H1 (cell line): ENCODE data around the gene MDC1. TPM values are rescaled to one million over a fixed set of nuclear protein-coding genes. Genes with fewer than 3 reads are reported as not detected.
"Not testable (repeated sequence)": the region's sequence is repeated elsewhere in the genome, so short reads cannot be mapped to it uniquely, and the experiment has no call there.

Experiments
- CTCF ChIA-PET: fragments of 300-600 bp; sonication (Branson Sonifier 250); formaldehyde crosslinking; loops from one replicate; lab custom pipeline; 2021; ENCODE audit not compliant: partially characterized antibody; lab: Charles Lee
- POLR2A ChIA-PET: fragments of 300-600 bp; sonication (Branson Sonifier 250); formaldehyde crosslinking; loops from one replicate; lab custom pipeline; 2021; ENCODE audit warnings: inconsistent platforms; ENCODE audit not compliant: partially characterized antibody; lab: Charles Lee
- DNase-seq, 2 experiments: peaks; one replicate each; pipeline versions ENCODE4 v3.0.0 to v3.0.0-alpha.2; 2010 to 2022; ENCODE audit warnings: low spot score in 2 of 2, low read depth in 1 of 2, mixed read lengths in 1 of 2
- FAIRE-seq: peaks from 2 replicates; lab custom pipeline; 2011; peaks lifted over from hg19 to GRCh38; lab: Jason Lieb, UNC
- H2AFZ ChIP-seq: 2 replicates; pipeline ENCODE4 v1.8.1; 2012; ENCODE audit warnings: low read length, inconsistent platforms
- H2AK5ac ChIP-seq: 2 replicates; pipeline ENCODE4 v1.6.1; 2013; ENCODE audit warnings: low read depth, low read length
- H2BK120ac ChIP-seq: replicated peaks from 2 replicates; pipeline ENCODE3; 2013; ENCODE audit warnings: low read depth, low read length, inconsistent platforms
- H2BK12ac ChIP-seq: 2 replicates; pipeline ENCODE4 v1.6.1; 2013; ENCODE audit warnings: low read depth, low read length
- H2BK15ac ChIP-seq: 2 replicates; pipeline ENCODE4 v1.6.1; 2013; ENCODE audit warnings: low read length
- H2BK20ac ChIP-seq: 2 replicates; pipeline ENCODE4 v1.6.1; 2013; ENCODE audit warnings: low read length
- H2BK5ac ChIP-seq: 2 replicates; pipeline ENCODE4 v1.6.1; 2013; ENCODE audit warnings: low read depth, low read length
- H3K14ac ChIP-seq: 2 replicates; pipeline ENCODE4 v1.6.1; 2013; ENCODE audit warnings: inconsistent platforms; ENCODE audit not compliant: insufficient read length
- H3K18ac ChIP-seq: 2 replicates; pipeline ENCODE4 v1.6.1; 2013; ENCODE audit warnings: low read length; ENCODE audit errors: extremely low read depth
- H3K23ac ChIP-seq: 2 replicates; pipeline ENCODE4 v1.6.1; 2013; ENCODE audit warnings: inconsistent platforms; ENCODE audit not compliant: insufficient read length
- H3K23me2 ChIP-seq: 2 replicates; pipeline ENCODE4 v1.6.1; 2013; ENCODE audit warnings: low read depth, low read length
- H3K27ac ChIP-seq: 2 replicates; pipeline ENCODE4 v1.6.1; 2011; ENCODE audit warnings: low read depth, low read length, inconsistent platforms
- H3K27me3 ChIP-seq, 4 experiments: replicated peaks in 1 of 4; 1 replicate in 1 of 4; 2 replicates in 3 of 4; pipeline versions ENCODE4 v1.6.1 to v1.8.1; 2011 to 2013; ENCODE audit warnings: low read length in 3 of 4, mild to moderate bottlenecking in 3 of 4, inconsistent platforms in 2 of 4, mixed read lengths in 2 of 4, moderate library complexity in 1 of 4; ENCODE audit not compliant: control insufficient read depth in 3 of 4, insufficient read depth in 3 of 4; ENCODE audit errors: extremely low read depth in 1 of 4
- H3K36me3 ChIP-seq, 4 experiments: 2 replicates each; pipeline versions ENCODE4 v1.6.1 to v1.8.1; 2011 to 2013; ENCODE audit warnings: mild to moderate bottlenecking in 4 of 4, low read length in 3 of 4, moderate library complexity in 2 of 4, control low read depth in 1 of 4, inconsistent platforms in 1 of 4; ENCODE audit not compliant: insufficient read depth in 4 of 4, control insufficient read depth in 2 of 4
- H3K4ac ChIP-seq: replicated peaks from 2 replicates; pipeline ENCODE3; 2013; ENCODE audit warnings: low read length, low read depth, mixed read lengths, inconsistent platforms; ENCODE audit not compliant: insufficient read length
- H3K4me1 ChIP-seq, 4 experiments: replicated peaks in 1 of 4; 1 replicate in 1 of 4; 2 replicates in 3 of 4; pipeline versions ENCODE4 v1.6.1 to v1.8.1; 2011 to 2013; ENCODE audit warnings: low read length in 3 of 4, inconsistent platforms in 2 of 4, mixed read lengths in 1 of 4; ENCODE audit not compliant: insufficient read depth in 4 of 4, control insufficient read depth in 3 of 4
- H3K4me2 ChIP-seq, 2 experiments: 2 replicates each; pipeline versions ENCODE4 v1.6.1 to v1.8.1; 2011 to 2013; ENCODE audit warnings: low read depth in 2 of 2, low read length in 2 of 2, control low read depth in 1 of 2, inconsistent platforms in 1 of 2, mild to moderate bottlenecking in 1 of 2; ENCODE audit not compliant: insufficient read depth in 1 of 2
- H3K4me3 ChIP-seq, 4 experiments: fragments of 200-600, 300-600 bp in 1 of 4; sonication (generic), shearing (Covaris generic), sonication (Bioruptor Twin) in 1 of 4; 2 replicates each; pipeline versions ENCODE4 v1.5.1 to v1.8.1; 2011 to 2016; ENCODE audit warnings: low read length in 4 of 4, low read depth in 3 of 4, control low read depth in 2 of 4, inconsistent platforms in 2 of 4, mild to moderate bottlenecking in 2 of 4, mixed read lengths in 1 of 4, moderate library complexity in 1 of 4; ENCODE audit not compliant: insufficient read depth in 2 of 4; ENCODE audit errors: extremely low read depth in 1 of 4
- H3K56ac ChIP-seq: replicated peaks from 2 replicates; pipeline ENCODE3; 2013; ENCODE audit warnings: low read depth, mild to moderate bottlenecking, mixed read lengths, low read length, inconsistent platforms; ENCODE audit not compliant: insufficient read length
- H3K79me1 ChIP-seq: 2 replicates; pipeline ENCODE4 v1.6.1; 2013; ENCODE audit warnings: low read depth, low read length, control low read depth
- H3K79me2 ChIP-seq, 2 experiments: 2 replicates each; pipeline versions ENCODE4 v1.6.1 to v1.8.1; 2012 to 2013; ENCODE audit warnings: low read length in 2 of 2, mild to moderate bottlenecking in 2 of 2, inconsistent platforms in 1 of 2; ENCODE audit not compliant: insufficient read depth in 2 of 2, control insufficient read depth in 1 of 2
- H3K9ac ChIP-seq, 4 experiments: replicated peaks in 1 of 4; 1 replicate in 1 of 4; 2 replicates in 3 of 4; pipeline versions ENCODE4 v1.6.1 to v1.8.1; 2011 to 2013; ENCODE audit warnings: low read depth in 3 of 4, low read length in 3 of 4, control low read depth in 2 of 4, mild to moderate bottlenecking in 2 of 4, moderate library complexity in 2 of 4, inconsistent platforms in 1 of 4; ENCODE audit errors: extremely low read depth in 1 of 4
- H3K9me3 ChIP-seq, 2 experiments: 2 replicates each; pipeline versions ENCODE4 v1.6.1 to v1.8.1; 2012 to 2013; ENCODE audit warnings: mild to moderate bottlenecking in 2 of 2, moderate library complexity in 2 of 2, control low read depth in 1 of 2, inconsistent platforms in 1 of 2, low read depth in 1 of 2, low read length in 1 of 2, mixed read lengths in 1 of 2; ENCODE audit not compliant: insufficient read depth in 2 of 2
- H4K20me1 ChIP-seq, 2 experiments: replicated peaks in 1 of 2; 2 replicates each; pipeline versions ENCODE3 to v1.8.1; 2011 to 2013; ENCODE audit warnings: inconsistent platforms in 2 of 2, low read length in 2 of 2, mild to moderate bottlenecking in 1 of 2; ENCODE audit not compliant: insufficient read depth in 2 of 2, control insufficient read depth in 1 of 2
- H4K5ac ChIP-seq: 2 replicates; pipeline ENCODE4 v1.6.1; 2013; ENCODE audit warnings: low read length, low read depth, mixed read lengths, inconsistent platforms; ENCODE audit not compliant: insufficient read length
- H4K8ac ChIP-seq: 2 replicates; pipeline ENCODE4 v1.8.0; 2013; ENCODE audit warnings: mild to moderate bottlenecking, moderate library complexity, low read length, inconsistent platforms; ENCODE audit not compliant: insufficient read depth; ENCODE audit errors: extremely low read depth
- H4K91ac ChIP-seq: replicated peaks from 2 replicates; pipeline ENCODE3; 2013; ENCODE audit warnings: low read length, mixed read lengths, inconsistent platforms; ENCODE audit not compliant: insufficient read length
- WGBS, 2 experiments: shearing (Covaris generic) in 1 of 2; methylation state at CpG; one replicate each; pipeline versions ENCODE4 v1.1.6 to v1.1.7; 2013 to 2015; ENCODE audit warnings: low lambda C conversion rate in 2 of 2, mixed read lengths in 2 of 2, inconsistent platforms in 1 of 2, low coverage in 1 of 2, missing lambda C conversion rate in 1 of 2; ENCODE audit not compliant: insufficient replicate concordance in 2 of 2, insufficient coverage in 1 of 2, insufficient read length in 1 of 2; ENCODE audit errors: extremely low coverage in 1 of 2, missing lambda C conversion rate in 1 of 2; 5-methylcytosine and 5-hydroxymethylcytosine counted together
- polyA plus RNA-seq, 7 experiments: library from polyadenylated mRNA; depleted of rRNA in 3 of 7; stranded (reverse) in 5 of 7; unstranded in 2 of 7; fragments of >200 nt in 5 of 7; fragments of 200-250 nt in 2 of 7; gene quantifications; 1 replicate in 5 of 7; 2 replicates in 1 of 7; 4 replicates in 1 of 7; pipeline versions ENCODE4 v1.2.1 to v1.2.3, GENCODE V29; 2011 to 2013; ENCODE audit warnings: missing spikeins in 2 of 7, mixed read lengths in 2 of 7
- total RNA-seq: library from RNA; stranded (reverse); fragmentation: NEBNext Ultra II Directional; extraction: Animal tissue kit (Norgen Biotek cat#: 25700); gene quantifications from 2 replicates; pipeline ENCODE4 v1.2.1, GENCODE V29; 2021

MDC1 gene
- total and polyA plus RNA-seq, 2 of the 8 experiments (the other 6 are each of a cell fraction or from before 2014, with no cell fraction given), result 29.9 to 81.1 TPM

- not testable (repeated sequence) for H4K20me1 ChIP-seq, H3K14ac ChIP-seq, H3K27me3 ChIP-seq, H3K9me3 ChIP-seq, FAIRE-seq, H2BK15ac ChIP-seq, H2BK20ac ChIP-seq, H2AFZ ChIP-seq, H3K23ac ChIP-seq, H3K79me1 ChIP-seq, DNase-seq, H3K4me1 ChIP-seq
- 78% methylated on average over 37 of the region's 37 CpGs; no CpG with 5 or more reads in 1 of the 2 experiments for WGBS, 2 experiments
- Histone ChIP-seq H3K79me2 (peaks cover 6 to 43% of the 10 kb centered on the region in 2 experiments), H3K4me2 (peak overlapping the region; percentile 79 to 81), H3K23me2 (peaks cover 13% of the 10 kb centered on the region), H3K36me3 (peaks cover 16 to 30% (median 23%) of the 10 kb centered on the region in 4 experiments), H4K5ac (peak overlapping the region; percentile 92), H3K27ac (peak overlapping the region; percentile 94), H3K56ac (peak overlapping the region; percentile 92), H2AK5ac (0 out of 2 replicates have a peak overlapping the region, but pooled peaks have one; percentile 57), H4K91ac (peak overlapping the region; percentile 79), H3K9ac (peak overlapping the region; percentile 8 to 94 (median 84)), H3K4ac (peak overlapping the region; percentile 24), H2BK5ac (peak overlapping the region; percentile 97), H2BK12ac (peak overlapping the region; percentile 75; the same call in 1 of the 2 replicates), H2BK120ac (peak overlapping the region; percentile 55), H3K18ac (peak overlapping the region; percentile 52), H4K8ac (peak overlapping the region; percentile 94; the same call in 1 of the 2 replicates), H3K4me3 (peak overlapping the region; percentile 63 to 100 (median 82))
- ChIA-PET CTCF (interaction anchor here (0.8 to 8.2 kb wide), 9 partner anchors 14 to 369 kb away, joined by 3 to 61 read pairs (median 6); partner anchors contain the start of gene DHX16), POLR2A (interaction anchor here (0.6 to 35.9 kb wide), 20 partner anchors 8 to 197 kb away, joined by 3 to 732 read pairs (median 4); partner anchors contain the start of genes C6orf136, DDR1, DHX16 and FLOT1)
Observed at GRCh38 chr6:30717845-30718720, 1.0 kb upstream of the MDC1 start.
